ENCODE measurements around the gene GALNTL6.
"Not testable (repeated sequence)": the region's sequence is repeated elsewhere in the genome, so short reads cannot be mapped to it uniquely, and the experiment has no call there.

Gene GALNTL6

DNA sequence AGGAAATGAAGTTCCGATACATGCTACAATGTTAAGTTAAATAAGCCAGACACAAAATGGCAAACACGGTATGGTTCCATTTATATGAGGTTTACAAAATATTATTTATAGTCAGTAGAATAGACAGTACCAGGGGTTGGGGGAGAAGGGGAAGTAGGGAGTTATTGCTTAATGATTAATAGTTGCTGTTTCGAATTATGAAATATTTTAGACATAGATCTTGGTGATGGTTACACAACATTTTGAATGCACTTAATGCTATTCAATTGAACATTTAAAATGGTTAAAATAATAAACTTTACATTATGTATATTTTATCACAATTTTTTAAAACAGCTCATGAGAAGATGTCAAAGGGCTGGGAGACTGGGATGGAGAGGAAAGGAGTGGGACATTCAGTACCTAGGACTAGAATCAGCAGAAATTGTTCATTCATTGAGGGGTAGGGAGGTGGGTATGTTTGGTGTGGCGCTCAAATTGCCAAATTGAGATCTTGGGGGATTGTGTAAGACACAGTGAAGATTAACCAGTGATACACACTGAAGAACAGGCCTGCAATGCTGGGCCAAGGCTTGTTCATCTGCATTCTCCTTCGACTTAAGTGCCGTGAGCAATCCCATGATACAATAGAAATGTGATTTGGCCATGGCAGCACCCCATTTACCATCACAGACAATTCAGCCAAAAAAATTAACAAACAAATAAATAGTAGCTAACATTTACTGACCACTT is 1189.8 kb downstream of the GALNTL6 start:
- no peak for DNase-seq (ENCODE audit: low read depth in 1 of 2, low spot score in 1 of 2)

DNA sequence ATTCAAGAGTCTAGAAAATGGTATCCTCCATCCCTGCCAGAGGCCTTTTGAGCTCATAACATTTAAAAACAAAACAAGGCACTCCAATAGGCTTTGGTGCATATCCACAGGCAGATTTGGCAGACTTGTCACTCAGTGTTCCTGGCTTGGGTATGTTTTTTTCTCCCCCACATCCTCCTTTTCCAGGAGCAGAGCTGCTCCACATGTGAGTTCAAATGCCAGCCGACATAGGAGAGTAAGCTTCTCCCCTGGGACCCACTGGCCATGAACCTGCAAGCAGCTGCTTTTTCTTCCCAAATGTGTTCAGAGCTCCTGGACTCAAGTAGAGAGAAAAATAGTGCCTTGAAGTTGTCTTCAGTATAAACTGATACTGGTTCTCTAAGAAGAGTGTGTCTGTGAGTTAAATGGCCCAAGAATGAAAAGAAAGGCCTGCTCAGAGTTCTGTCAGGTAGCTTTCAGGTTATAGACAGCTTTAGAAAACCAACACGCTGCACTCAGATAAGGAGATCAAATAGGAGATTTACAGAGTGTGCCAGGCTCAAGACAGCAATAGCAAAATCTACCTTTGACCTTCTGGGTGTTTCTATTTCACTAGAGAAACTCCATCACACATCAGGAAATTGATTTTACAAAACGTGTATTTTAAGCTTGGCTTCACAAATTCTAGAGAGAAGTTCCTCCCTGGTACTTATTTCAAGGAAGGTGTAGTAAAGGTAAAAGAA is 1192.9 kb downstream of the GALNTL6 start:
- DNase-seq (ENCODE audit: low read depth in 1 of 2, low spot score in 1 of 2) = no peak

DNA sequence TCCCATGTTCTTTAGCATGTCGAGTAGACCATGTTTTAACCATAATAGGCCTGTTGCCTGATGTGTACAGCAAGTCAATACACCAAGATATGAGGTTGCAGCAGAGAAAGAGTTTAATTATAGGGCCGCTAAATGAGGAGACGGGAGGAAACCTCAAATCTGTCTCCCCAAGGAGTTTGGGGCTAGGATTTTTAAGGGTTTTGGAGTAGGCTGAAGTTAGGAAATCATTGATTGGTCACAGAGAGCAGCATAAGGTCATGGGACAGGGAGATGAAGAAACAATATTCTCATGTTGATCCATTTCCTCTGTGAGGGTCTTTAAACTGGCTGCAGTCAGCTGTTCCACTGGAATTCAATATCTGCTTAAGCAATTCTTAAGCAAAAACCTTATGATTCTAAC is 1195.2 kb downstream of the GALNTL6 start:
- DNase-seq (ENCODE audit: low read depth in 1 of 2, low spot score in 1 of 2) = no peak

DNA sequence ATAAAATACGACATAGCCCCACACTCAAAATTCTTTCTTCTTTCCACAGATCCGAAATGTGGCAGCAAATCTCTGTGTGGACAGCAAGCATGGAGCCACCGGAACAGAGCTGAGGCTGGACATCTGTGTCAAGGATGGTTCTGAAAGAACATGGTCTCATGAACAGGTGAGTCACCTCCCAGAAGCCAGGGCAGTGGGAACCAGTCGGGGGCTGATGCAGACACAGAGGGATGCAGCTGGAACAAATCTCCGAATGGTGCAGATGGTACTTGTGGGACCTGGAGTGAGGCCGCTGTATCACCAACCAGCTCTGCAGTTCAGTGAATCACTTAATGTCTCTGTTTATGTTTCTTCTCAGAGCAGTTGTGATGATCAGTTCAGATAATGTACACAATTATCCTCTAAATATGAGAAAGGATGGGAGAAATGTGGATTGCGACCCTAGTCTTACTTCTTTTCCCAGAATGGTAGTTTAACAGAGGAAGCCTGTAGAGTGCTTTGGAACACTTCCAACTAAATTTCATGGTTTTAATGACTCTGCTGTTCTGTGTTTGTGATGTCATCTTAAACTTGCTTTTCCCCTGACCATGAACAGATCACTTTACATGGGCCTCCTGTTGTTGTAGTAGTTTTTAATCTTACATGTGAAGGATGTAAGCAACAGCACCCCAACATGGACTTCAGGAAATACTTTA is 1196.1 kb downstream of the GALNTL6 start:
- DNase-seq (ENCODE audit: low read depth in 1 of 2, low spot score in 1 of 2) = no peak

DNA sequence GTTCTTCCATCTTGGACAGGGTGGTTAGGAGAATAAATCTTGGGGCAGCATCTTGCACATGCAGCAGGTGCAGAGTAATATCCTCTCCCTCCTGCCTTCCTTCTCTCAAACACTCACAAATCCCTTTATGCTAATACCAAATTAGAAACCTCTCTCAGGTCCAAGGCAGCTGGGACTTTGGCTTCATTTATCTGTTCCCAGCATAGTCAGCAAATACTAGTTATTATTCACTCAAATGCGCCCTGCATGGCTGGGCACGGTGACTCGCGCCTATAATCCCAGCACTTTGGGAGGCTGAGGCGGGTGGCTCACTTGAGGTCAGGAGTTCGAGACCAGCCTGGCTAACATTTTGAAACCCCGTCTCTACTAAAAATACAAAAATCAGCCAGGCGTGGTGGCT is 1199.4 kb downstream of the GALNTL6 start:
- no peak for DNase-seq (ENCODE audit: low read depth in 1 of 2, low spot score in 1 of 2)

DNA sequence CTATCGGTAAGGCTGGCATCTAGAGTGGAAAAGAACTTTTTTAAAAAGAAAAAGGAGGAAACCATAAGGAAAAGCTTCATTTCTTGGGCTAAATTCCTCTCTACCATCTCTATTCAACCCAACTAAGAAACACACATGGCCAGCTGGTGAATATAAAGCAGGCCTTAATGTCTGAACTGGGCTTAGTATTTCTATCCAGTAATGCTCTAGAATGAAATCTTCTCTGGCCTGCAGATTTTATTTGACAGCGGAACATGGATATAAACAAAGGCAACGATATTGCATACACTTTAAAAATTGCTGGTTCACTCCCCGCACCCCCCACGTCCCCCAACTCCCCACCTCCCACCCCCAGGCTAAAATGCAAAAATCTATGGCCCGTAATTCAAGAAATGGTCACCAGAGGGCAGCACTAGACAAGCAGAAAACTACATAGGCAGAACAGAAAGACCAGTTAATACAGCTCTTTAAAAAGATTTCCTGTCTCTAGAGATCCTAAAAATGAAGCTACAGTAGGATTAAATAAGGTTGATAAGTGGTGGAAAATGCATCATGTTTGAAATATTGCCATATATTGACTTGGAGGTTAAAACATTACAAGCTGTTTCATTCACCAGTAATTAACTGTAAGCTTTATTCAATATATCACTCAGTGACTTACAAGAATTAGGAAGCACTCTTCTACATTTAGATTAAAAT is 1200.2 kb downstream of the GALNTL6 start:
- DNase-seq (ENCODE audit: low read depth in 1 of 2, low spot score in 1 of 2) = peak in 1 of 2 donors; percentile 9

GRCh38 chr4:173014113-173014558 is 1200.9 kb downstream of the GALNTL6 start:
- no peak for DNase-seq (ENCODE audit: low read depth in 1 of 2, low spot score in 1 of 2)

- DNase-seq (ENCODE audit: low read depth in 1 of 2, low spot score in 1 of 2) = no peak
Observed at GRCh38 chr4:173014836-173015235, 1201.6 kb downstream of the GALNTL6 start.

GRCh38 chr4:173017802-173018201 is 1204.6 kb downstream of the GALNTL6 start:
- DNase-seq (ENCODE audit: low read depth in 1 of 2, low spot score in 1 of 2) = no peak

- DNase-seq (ENCODE audit: low read depth in 1 of 2, low spot score in 1 of 2) = no peak
Observed at GRCh38 chr4:173018446-173018845, 1205.2 kb downstream of the GALNTL6 start.

DNA sequence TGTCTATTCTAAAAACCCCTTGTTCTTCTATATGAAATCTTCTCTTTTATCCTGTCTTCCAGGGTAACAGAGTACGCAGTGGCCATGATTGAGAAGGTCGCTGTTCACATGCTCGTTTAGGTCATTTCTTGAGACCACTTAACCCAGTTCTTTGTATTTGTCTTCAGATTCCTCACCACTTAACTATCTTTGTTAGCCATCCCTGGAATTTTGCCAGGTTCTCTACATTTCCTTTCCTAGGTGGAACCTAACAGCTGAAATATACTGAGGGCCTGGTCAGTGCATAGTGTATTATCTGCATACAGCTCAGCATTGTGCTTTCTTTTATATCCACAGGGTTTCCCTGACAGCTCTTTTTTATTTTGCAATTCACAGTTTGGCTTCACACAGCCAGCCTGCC is 1206.5 kb downstream of the GALNTL6 start:
- no peak for DNase-seq (ENCODE audit: low read depth in 1 of 2, low spot score in 1 of 2)

DNA sequence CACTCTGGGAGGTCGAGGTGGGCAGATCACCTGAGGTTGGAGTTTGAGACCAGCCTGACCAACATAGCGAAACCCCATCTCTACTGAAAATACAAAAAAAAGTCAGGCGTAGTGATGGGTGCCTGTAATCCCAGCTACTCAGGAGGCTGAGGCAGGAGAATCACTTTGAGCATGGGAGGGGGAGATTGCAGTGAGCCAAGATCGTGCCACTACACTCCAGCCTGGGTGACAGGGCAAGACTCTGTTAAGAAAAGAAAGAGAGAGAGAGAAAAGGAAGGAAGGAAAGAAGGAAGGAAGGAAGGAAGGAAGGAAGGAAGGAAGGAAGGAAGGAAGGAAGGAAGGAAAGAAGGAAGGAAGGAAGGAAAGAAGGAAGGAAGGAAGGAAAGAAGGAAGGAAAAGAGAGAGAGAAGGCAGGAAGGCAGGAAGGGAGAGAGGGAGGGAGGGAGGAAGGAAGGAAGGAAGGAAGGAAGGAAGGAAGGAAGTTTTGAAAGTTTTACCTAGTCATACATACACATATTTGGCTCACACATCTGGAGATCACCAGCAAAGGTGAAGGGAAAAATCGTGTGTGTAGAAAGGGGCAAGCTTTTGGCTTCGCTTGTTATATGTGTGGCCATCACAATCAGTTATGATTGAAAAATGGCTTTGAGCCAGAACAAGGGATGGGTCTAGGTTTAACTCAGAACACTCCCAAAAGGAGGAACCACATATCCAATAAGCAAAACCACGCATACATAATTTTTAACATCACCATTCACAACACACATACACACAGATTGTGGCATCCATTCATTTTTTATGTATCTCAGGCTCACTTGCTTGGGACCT is 1208.8 kb downstream of the GALNTL6 start:
- DNase-seq (ENCODE audit: low read depth in 1 of 2, low spot score in 1 of 2) = not testable (repeated sequence)

DNA sequence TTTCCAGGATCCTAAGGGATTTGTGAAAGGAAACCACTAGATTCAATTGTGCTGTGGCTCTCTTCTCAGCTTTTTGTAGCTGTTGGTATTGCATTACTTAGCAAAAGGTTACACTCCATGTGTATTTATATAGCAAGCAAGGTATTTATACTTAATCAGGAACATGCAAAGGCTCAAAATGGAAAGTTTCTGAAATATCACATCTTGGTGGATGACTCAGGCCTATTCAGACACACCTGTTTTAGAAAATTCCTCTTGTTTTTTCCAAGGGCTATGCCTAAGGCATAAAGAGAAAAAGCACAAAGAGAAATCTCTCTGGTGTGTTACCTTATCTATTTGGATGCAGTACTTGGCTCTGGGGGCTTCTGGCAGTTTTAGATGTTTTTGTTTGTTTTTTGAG is 1211.0 kb downstream of the GALNTL6 start:
- DNase-seq (ENCODE audit: low read depth in 1 of 2, low spot score in 1 of 2) = no peak

- DNase-seq (ENCODE audit: low read depth in 1 of 2, low spot score in 1 of 2) = no peak
Observed at GRCh38 chr4:173025131-173025530, 1211.9 kb downstream of the GALNTL6 start.

- DNase-seq (ENCODE audit: low read depth in 1 of 2, low spot score in 1 of 2) = no peak
Observed at GRCh38 chr4:173037242-173037641, 1224.0 kb downstream of the GALNTL6 start.

DNA sequence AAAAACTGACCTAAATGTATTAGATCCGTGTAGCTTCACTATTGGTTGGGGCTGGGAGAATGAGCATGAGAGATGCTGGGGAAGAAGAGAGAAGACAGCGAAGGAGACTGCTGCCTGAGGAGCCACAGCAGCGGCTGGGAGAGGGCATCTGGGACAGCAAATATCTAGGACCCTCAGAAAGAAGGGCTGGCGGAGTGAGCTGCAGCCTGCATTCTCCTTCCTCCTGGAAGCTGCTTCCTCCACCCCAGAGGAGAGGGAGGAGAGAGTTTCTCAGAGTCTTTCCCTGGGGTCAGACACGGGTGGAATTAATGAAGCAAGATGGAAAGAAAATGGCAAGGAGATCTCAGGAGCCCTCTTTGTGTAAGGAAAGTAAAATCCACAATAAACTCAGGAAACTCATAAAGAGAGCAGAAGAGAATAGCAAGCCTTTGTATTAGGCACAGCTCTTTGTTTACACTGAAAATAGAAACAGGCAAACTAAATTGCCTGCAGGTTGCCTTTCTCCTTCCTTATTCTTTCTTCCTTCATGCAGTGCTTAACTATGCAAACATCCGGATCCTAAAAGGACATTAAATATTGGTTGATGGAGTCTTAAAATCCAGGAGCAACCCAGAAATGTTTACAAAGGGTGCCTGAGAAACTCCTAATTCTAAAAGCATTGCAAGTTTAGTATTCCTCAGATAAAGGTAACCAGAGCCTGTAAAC is 1225.1 kb downstream of the GALNTL6 start:
- DNase-seq (ENCODE audit: low read depth in 1 of 2, low spot score in 1 of 2) = no peak

DNA sequence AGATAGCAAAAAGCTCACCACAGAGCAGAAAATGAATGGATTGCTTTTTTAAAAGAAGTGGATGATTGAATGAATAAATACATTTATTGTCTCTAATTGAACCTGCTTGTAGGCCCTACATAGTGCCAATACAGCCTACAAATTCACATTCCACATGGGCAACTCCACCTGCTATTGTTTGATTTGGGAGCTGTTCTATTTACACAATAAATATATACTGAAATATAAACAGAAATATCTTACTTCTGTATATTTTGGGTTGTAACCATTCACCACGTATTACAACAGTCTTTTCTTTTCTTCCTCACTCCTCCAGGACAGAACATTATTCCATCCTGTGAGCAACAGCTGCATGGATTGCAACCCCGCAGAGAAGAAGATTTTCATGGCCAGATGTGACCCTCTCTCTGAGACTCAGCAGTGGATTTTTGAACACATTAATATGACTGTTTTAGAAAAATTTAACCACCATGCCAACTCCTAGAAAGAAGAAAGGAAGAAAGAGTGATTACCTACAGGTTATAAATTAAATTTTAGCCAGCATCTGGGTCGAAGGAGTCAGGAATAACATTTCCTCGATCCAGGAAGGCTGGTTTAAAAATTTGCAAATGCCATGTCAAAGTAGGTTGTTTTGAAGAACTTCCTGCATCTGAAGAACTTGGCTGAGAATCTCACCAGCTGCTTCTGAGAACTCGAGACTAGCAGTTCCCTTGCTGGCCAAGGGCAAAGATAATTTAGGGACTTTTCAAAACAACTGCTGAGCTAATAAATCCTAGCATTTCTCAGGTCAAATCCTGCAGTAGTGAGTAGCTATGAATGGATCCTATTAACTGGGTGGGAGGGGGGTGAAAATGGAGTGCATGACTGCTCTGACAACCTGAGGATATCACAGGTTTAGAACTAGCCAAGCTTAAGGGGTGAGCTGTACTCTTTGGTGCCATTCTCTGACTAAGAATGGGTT is 1226.7 kb downstream of the GALNTL6 start:
- no peak for DNase-seq (ENCODE audit: low read depth in 1 of 2, low spot score in 1 of 2)

GRCh38 chr4:173041482-173041881 is 1228.3 kb downstream of the GALNTL6 start:
- no peak for DNase-seq (ENCODE audit: low read depth in 1 of 2, low spot score in 1 of 2)

DNA sequence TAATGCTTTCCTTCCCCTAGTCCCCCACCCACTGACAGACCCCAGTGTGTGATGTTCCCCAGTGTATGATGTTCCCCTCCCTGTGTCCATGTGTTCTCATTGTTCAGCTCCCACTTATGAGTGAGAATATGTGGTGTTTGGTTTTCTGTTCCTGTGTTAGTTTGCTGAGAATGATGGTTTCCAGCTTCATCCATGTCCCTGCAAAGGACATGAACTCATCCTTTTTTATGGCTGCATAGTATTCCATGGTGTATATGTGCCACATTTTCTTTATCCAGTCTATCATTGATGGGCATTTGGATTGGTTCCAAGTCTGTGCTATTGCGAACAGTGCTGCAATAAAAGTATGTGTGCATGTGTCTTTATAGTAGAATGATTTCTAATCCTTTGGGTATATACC is 1228.9 kb downstream of the GALNTL6 start:
- DNase-seq (ENCODE audit: low read depth in 1 of 2, low spot score in 1 of 2) = not testable (repeated sequence)
